T-cell (primary cell): Measurements from ENCODE around the gene CD58. TPM values are rescaled to one million over a fixed set of nuclear protein-coding genes. Genes with fewer than 3 reads are reported as not detected.

Experiments used
- ATAC-seq, 4 experiments: fragments of 200-7000 bp in 3 of 4; fragments of 150-1000 bp in 1 of 4; cut with Tn5 transposase; replicated peaks in 1 of 4; 1 replicate in 3 of 4; 2 replicates in 1 of 4; pipeline ENCODE4 v1.10.0; 2021; ENCODE audit warnings: moderate library complexity in 3 of 4, mild to moderate bottlenecking in 2 of 4, moderate number of reproducible peaks in 1 of 4
- CTCF ChIA-PET, 2 donors: fragments of 300-600 bp; sonication (Branson Sonifier 250); formaldehyde crosslinking; loops; one replicate each; lab custom pipeline; 2022; ENCODE audit warnings: antibody characterized with exemption in 2 of 2; lab: Charles Lee
- POLR2A ChIA-PET, 2 donors: fragments of 300-600 bp; sonication (Branson Sonifier 250); formaldehyde crosslinking; loops; one replicate each; lab custom pipeline; 2022; ENCODE audit warnings: antibody characterized with exemption in 2 of 2; lab: Charles Lee
- DNase-seq, 35 experiments: peaks; one replicate each; pipeline versions ENCODE4 v3.0.0 to v3.0.0-alpha.2; 2013 to 2023
- H3K27ac ChIP-seq: one replicate; pipeline ENCODE4 v1.5.1; 2013; ENCODE audit warnings: low read length
- H3K27me3 ChIP-seq, 2 experiments: replicated peaks in 1 of 2; 1 replicate in 1 of 2; 2 replicates in 1 of 2; pipeline versions ENCODE4 v1.6.1 to v1.7.0; 2013; ENCODE audit warnings: low read length in 1 of 2, mixed read lengths in 1 of 2; ENCODE audit not compliant: control insufficient read depth in 2 of 2, insufficient read depth in 2 of 2; ENCODE audit errors: extremely low read depth in 1 of 2
- H3K36me3 ChIP-seq, 2 donors: 1 replicate in 1 of 2; 2 replicates in 1 of 2; pipeline versions ENCODE4 v1.6.1 to v1.7.0; 2013; ENCODE audit warnings: low read length in 1 of 2; ENCODE audit not compliant: control insufficient read depth in 2 of 2, insufficient read depth in 1 of 2; ENCODE audit errors: extremely low read depth in 1 of 2
- H3K4me1 ChIP-seq, 2 experiments: 1 replicate in 1 of 2; 2 replicates in 1 of 2; pipeline versions ENCODE4 v1.6.1 to v1.7.0; 2013; ENCODE audit warnings: low read length in 2 of 2, mixed read lengths in 1 of 2; ENCODE audit not compliant: insufficient read depth in 2 of 2, control insufficient read depth in 1 of 2; ENCODE audit errors: extremely low read depth in 1 of 2
- H3K4me3 ChIP-seq, 2 donors: 1 replicate in 1 of 2; 2 replicates in 1 of 2; pipeline versions ENCODE4 v1.5.1 to v1.7.0; 2013; ENCODE audit warnings: mild to moderate bottlenecking in 2 of 2, low read length in 1 of 2, moderate library complexity in 1 of 2; ENCODE audit not compliant: control insufficient read depth in 1 of 2; ENCODE audit errors: extremely low read depth in 1 of 2
- H3K9me3 ChIP-seq: 2 replicates; pipeline ENCODE4 v1.7.0; 2013
- H3K27ac Mint-ChIP-seq, 2 donors: one replicate each; pipeline ENCODE4 v1.8.0; 2020 to 2021; ENCODE audit warnings: mild to moderate bottlenecking in 2 of 2, mixed read lengths in 2 of 2
- H3K27me3 Mint-ChIP-seq, 2 donors: one replicate each; pipeline ENCODE4 v1.8.0; 2021 to 2022; ENCODE audit warnings: mixed read lengths in 2 of 2
- H3K36me3 Mint-ChIP-seq: one replicate; pipeline ENCODE4 v1.8.0; 2021; ENCODE audit warnings: mixed read lengths
- H3K4me1 Mint-ChIP-seq, 3 donors: one replicate each; pipeline ENCODE4 v1.8.0; 2020 to 2022; ENCODE audit warnings: mixed read lengths in 3 of 3, mild to moderate bottlenecking in 1 of 3
- H3K4me3 Mint-ChIP-seq, 3 donors: one replicate each; pipeline ENCODE4 v1.8.0; 2020 to 2022; ENCODE audit warnings: mild to moderate bottlenecking in 3 of 3, mixed read lengths in 3 of 3, moderate library complexity in 3 of 3
- H3K9me3 Mint-ChIP-seq, 3 donors: one replicate each; pipeline ENCODE4 v1.8.0; 2020 to 2022; ENCODE audit warnings: mixed read lengths in 3 of 3
- WGBS: methylation state at CpG from one replicate; pipeline ENCODE4 v1.1.5; 2013; ENCODE audit warnings: missing lambda C conversion rate; ENCODE audit not compliant: insufficient coverage; 5-methylcytosine and 5-hydroxymethylcytosine counted together
- total RNA-seq, 35 experiments: library from RNA in 6 of 35; stranded (reverse) in 6 of 35; fragments of 120-200 nt in 1 of 35; gene quantifications; one replicate each; pipeline versions ENCODE4 v1.2.1 to v1.2.4 and lab custom pipeline; 2013 to 2026

CD58 gene
- total RNA-seq, 5 donors from 2014 or later (not counting 1 experiment from before 2014, with no cell fraction given) = 8.9 to 20.5 (median 16.9) TPM

DNA sequence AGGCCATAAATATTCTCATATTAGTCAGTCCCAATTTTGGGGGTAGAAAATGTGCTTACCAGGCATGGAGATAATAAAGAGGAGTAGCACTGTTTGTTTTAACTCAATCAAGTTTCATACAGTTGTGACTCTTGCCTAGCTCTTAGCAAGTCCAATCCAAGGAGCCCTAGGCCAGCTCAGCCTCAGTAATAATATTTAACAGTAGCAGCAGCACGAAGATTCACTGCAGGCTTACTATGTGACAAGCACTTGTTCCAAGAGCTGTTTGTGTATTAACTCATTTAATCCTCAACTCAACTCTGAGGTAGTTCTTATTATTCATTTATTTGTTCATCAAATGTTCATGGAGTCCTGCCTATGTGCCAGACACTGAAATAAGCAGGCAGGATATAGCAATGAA, 12.3 kb downstream of the CD58 start:
- no CpG with 5 or more reads among the region's 1 CpG for WGBS
- Mint-ChIP-seq H3K4me3 (no peak overlapping the region), H3K9me3 (no peaks in the 10 kb centered on the region), H3K36me3 (peaks cover 15% of the 10 kb centered on the region), H3K27me3 (peaks cover 0 to 1% of the 10 kb centered on the region in 2 donors), H3K27ac (peak overlapping the region in 1 of 2 donors; percentile 44), H3K4me1 (peaks cover 24 to 81% (median 65%) of the 10 kb centered on the region in 3 donors)
- H3K9me3 ChIP-seq = no peaks in the 10 kb centered on the region
- DNase-seq (no peak), ATAC-seq (no peak)
- CTCF ChIA-PET = interaction anchor here in 1 of 2 donors (1.1 to 1.2 kb wide), 2 partner anchors 54 to 420 kb away, joined by 3 read pairs; no protein-coding TSS in a partner anchor
- no peaks in the 10 kb centered on the region for H3K27me3 ChIP-seq
- no peaks in the 10 kb centered on the region for H3K36me3 ChIP-seq
- no peak overlapping the region for H3K4me3 ChIP-seq
- H3K4me1 ChIP-seq = peaks cover 0 to 31% of the 10 kb centered on the region in 2 experiments
- no peak overlapping the region for H3K27ac ChIP-seq
- POLR2A ChIA-PET = no interaction called here

DNA sequence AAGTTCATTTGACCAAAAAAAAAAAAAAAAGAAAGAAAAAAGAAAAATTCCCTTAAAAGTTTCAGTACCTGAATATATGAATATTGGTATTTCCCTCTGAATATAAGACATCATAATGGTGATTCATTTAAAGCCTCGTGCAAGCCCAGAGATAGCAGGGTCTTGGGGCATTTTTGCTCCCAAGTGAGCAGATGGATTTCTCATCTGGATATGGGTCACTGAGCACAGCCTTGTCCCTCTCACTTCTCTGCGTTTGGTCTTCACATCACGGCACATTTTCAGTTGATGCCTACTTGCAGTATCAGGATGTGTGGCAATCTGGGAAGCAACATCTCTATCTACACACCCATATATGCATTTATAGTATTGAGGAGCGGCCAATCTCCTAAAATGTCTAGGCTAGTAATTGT, 12.7 kb downstream of the CD58 start:
- POLR2A ChIA-PET = no interaction called here
- H3K36me3 ChIP-seq = no peaks in the 10 kb centered on the region
- peaks cover 0 to 35% of the 10 kb centered on the region in 2 experiments for H3K4me1 ChIP-seq
- no peaks in the 10 kb centered on the region for H3K9me3 ChIP-seq
- DNase-seq (no peak), ATAC-seq (no peak)
- Mint-ChIP-seq H3K9me3 (no peaks in the 10 kb centered on the region), H3K27me3 (peaks cover 0 to 4% of the 10 kb centered on the region in 2 donors), H3K36me3 (peaks cover 15% of the 10 kb centered on the region), H3K4me1 (peaks cover 29 to 82% (median 70%) of the 10 kb centered on the region in 3 donors), H3K27ac (peak overlapping the region; percentile 66 to 79), H3K4me3 (no peak overlapping the region)
- WGBS = 13% methylated on average over 1 of the region's 4 CpGs
- no peak overlapping the region for H3K4me3 ChIP-seq
- H3K27ac ChIP-seq = no peak overlapping the region
- CTCF ChIA-PET = interaction anchor here in 1 of 2 donors (0.7 to 1.1 kb wide), 2 partner anchors 9 to 419 kb away, joined by 3 to 8 read pairs; no protein-coding TSS in a partner anchor
- H3K27me3 ChIP-seq = no peaks in the 10 kb centered on the region

DNA sequence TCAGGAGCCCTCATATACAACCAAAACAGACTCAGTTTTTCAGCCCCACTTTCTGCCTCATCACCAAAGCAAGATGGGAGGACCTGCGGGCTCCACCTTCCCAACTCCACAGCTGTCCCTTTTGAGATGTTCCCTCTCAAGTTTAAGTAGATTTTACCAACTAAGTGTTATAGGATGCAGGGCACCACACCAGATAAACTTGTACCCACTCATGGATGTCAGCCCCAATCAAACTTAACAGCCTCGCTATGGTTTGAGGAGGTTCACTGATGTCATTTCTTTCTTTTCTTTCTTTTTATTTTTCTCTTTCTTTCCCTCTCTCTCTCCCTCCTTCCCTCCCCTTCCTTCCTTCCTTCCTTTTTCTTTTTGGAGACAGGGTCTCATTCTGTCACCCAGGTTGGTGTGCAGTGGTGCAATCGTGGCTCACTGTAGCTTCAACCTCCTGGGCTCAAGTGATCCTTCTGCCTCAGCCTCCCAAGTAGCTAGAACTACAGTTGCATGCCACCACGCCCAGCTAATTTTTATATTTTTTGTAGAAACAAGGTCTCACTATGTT, 13.4 kb downstream of the CD58 start:
- Mint-ChIP-seq H3K4me3 (no peak overlapping the region), H3K27me3 (peaks cover 0 to 4% of the 10 kb centered on the region in 2 donors), H3K9me3 (no peaks in the 10 kb centered on the region), H3K36me3 (peaks cover 9% of the 10 kb centered on the region), H3K27ac (peak overlapping the region; percentile 66 to 79), H3K4me1 (peaks cover 31 to 79% (median 64%) of the 10 kb centered on the region in 3 donors)
- CTCF ChIA-PET = interaction anchor here (0.6 to 1.5 kb wide), 7 partner anchors 9 to 502 kb away, joined by 3 to 15 read pairs (median 4); partner anchors contain the start of gene TTF2 (in 1 of the 2)
- Histone ChIP-seq H3K27ac (peak overlapping the region; percentile 87), H3K36me3 (no peaks in the 10 kb centered on the region), H3K4me3 (no peak overlapping the region), H3K27me3 (no peaks in the 10 kb centered on the region), H3K9me3 (no peaks in the 10 kb centered on the region), H3K4me1 (peaks cover 0 to 36% of the 10 kb centered on the region in 2 experiments)
- POLR2A ChIA-PET = interaction anchor here (0.6 to 1.4 kb wide), 5 partner anchors 10 to 832 kb away, joined by 3 to 15 read pairs (median 4); no protein-coding TSS in a partner anchor
- ATAC-seq (no peak), DNase-seq (no peak)
- WGBS = 81% methylated on average over 2 of the region's 4 CpGs

DNA sequence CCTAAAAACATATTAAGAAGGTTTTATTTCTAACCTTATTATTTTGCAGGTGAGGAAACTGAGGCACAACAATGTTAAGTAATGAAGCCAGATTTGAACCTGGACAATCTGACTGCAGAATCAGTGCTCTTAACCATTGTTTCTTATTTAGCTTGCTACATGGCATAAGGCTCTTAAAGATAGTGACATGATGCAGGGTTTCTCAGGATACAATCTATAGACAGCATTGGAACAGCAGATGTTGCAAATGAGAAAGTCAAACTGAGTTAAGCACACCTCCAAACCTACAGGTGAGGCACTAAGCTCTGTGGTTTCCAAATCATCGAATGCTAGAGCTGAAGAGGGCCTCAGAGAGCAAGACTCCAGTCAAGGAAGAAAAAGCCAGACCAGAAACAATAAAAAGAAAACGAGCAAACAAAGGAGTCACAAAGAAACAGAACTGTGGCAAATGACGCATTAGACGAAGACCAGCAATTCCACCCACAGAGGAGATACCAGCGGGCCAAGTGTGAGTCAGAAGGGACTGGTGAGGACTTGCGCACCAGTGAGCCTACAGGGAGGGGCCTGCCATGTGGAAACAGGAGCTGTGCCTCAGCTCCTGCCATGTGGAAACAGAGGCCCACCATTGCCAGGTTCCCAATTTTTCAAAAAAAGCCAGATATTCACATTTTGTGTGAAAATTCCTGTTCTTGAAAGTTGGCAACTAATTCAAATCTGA, 14.4 kb downstream of the CD58 start:
- peak overlapping the region in 1 of 3 donors; percentile 2 for H3K4me3 Mint-ChIP-seq

DNA sequence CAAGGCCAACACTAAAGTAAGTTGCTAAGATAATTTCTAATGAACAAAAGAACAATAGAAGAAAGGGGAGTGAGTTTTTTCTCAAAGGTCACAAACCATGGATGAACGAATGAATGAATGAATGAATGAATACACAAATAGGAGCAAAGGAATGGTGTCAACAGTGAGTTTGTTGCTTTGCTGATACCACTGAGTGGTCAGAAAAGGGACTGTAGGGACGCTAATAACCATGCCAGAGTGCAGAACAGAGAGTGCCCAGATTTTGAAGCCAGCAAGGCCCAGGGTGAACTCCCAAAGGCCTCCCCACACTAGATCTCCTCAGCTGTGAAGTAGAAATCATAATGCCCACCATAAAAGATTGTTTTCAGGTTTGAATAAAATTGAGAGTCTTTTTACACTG, 15.9 kb downstream of the CD58 start:
- Histone ChIP-seq H3K27me3 (no peaks in the 10 kb centered on the region), H3K27ac (peak overlapping the region; percentile 41), H3K9me3 (no peaks in the 10 kb centered on the region), H3K4me1 (peaks cover 0 to 40% of the 10 kb centered on the region in 2 experiments), H3K36me3 (no peaks in the 10 kb centered on the region), H3K4me3 (no peak overlapping the region)
- ATAC-seq (no peak), DNase-seq (no peak)
- Mint-ChIP-seq H3K27ac (peak overlapping the region in 1 of 2 donors; percentile 40), H3K36me3 (peaks cover 12% of the 10 kb centered on the region), H3K9me3 (no peaks in the 10 kb centered on the region), H3K27me3 (peaks cover 0 to 4% of the 10 kb centered on the region in 2 donors), H3K4me1 (peaks cover 20 to 77% (median 65%) of the 10 kb centered on the region in 3 donors), H3K4me3 (no peak overlapping the region)
- 80% methylated on average over 1 of the region's 2 CpGs for WGBS
- POLR2A ChIA-PET = no interaction called here
- CTCF ChIA-PET = no interaction called here

More for the DNA sequence above, 14.4 kb downstream of the CD58 start:
- Histone ChIP-seq H3K27ac (peak overlapping the region; percentile 87), H3K36me3 (no peaks in the 10 kb centered on the region), H3K4me3 (no peak overlapping the region), H3K27me3 (no peaks in the 10 kb centered on the region), H3K4me1 (peaks cover 0 to 40% of the 10 kb centered on the region in 2 experiments), H3K9me3 (no peaks in the 10 kb centered on the region)
- Mint-ChIP-seq H3K27me3 (peaks cover 0 to 4% of the 10 kb centered on the region in 2 donors), H3K36me3 (peaks cover 7% of the 10 kb centered on the region), H3K4me1 (peaks cover 31 to 77% (median 64%) of the 10 kb centered on the region in 3 donors), H3K9me3 (no peaks in the 10 kb centered on the region), H3K27ac (peak overlapping the region; percentile 81 to 91)
- CTCF ChIA-PET = interaction anchor here (1.1 to 1.5 kb wide), 7 partner anchors 13 to 503 kb away, joined by 3 to 15 read pairs (median 4); partner anchors contain the start of gene TTF2 (in 1 of the 2)
- WGBS = 29% methylated on average over 5 of the region's 6 CpGs
- POLR2A ChIA-PET = interaction anchor here (0.5 to 1.4 kb wide), 8 partner anchors 11 to 833 kb away, joined by 3 to 15 read pairs (median 4); no protein-coding TSS in a partner anchor
- ATAC-seq = peak; percentile 79 to 97 (median 88)
- DNase-seq = peak; percentile 19 to 81 (median 52)
